Activated CD8-positive, alpha-beta memory T cell treated with anti-CD3 and anti-CD28 coated beads for 48 hours (primary cell): Measurements from ENCODE around the gene DAND5.
A peak's percentile ranks its signal among the peaks of the same experiment; 100 is the strongest.
"Not testable (repeated sequence)": the region's sequence is repeated elsewhere in the genome, so short reads cannot be mapped to it uniquely, and the experiment has no call there.

Experiments
- DNase-seq, 3 experiments: peaks; one replicate each; pipeline ENCODE4 v3.0.0-alpha.2; 2020; ENCODE audit warnings: low read depth in 2 of 3, low spot score in 2 of 3

DAND5 gene

GRCh38 chr19:12945479-12946091, 23.8 kb upstream of the DAND5 start, which contains the start of gene RAD23A:
Gene RAD23A, plus strand, starts transcription at chr19:12945862. Its CDS starts 87 bp downstream, at chr19:12945949.
- peak; percentile 97 to 98 (median 98) for DNase-seq

- DNase-seq, result no peak
Observed at GRCh38 chr19:12946092-12946721, 23.2 kb upstream of the DAND5 start.

GRCh38 chr19:12946731-12947496, 22.5 kb upstream of the DAND5 start:
- no peak for DNase-seq

- DNase-seq, result no peak
Observed at GRCh38 chr19:12947702-12948611, 21.4 kb upstream of the DAND5 start.

GRCh38 chr19:12948612-12949362, 20.6 kb upstream of the DAND5 start:
- DNase-seq, result no peak

GRCh38 chr19:12949363-12950283, 19.8 kb upstream of the DAND5 start:
- DNase-seq, result no peak

GRCh38 chr19:12952050-12952449, 17.3 kb upstream of the DAND5 start:
- DNase-seq, result not testable (repeated sequence)

GRCh38 chr19:12952488-12953137, 16.8 kb upstream of the DAND5 start:
- DNase-seq, result no peak

GRCh38 chr19:12953138-12953798, 16.1 kb upstream of the DAND5 start:
- DNase-seq, result no peak

GRCh38 chr19:12953799-12954611, 15.4 kb upstream of the DAND5 start:
- no peak for DNase-seq

- DNase-seq, result no peak
Observed at GRCh38 chr19:12954612-12954962, 14.8 kb upstream of the DAND5 start.

GRCh38 chr19:12955575-12955974, 13.8 kb upstream of the DAND5 start:
- DNase-seq, result not testable (repeated sequence)

- no peak for DNase-seq
Observed at GRCh38 chr19:12955996-12956395, 13.4 kb upstream of the DAND5 start.

GRCh38 chr19:12956446-12957388, 12.7 kb upstream of the DAND5 start, which contains the start of gene GADD45GIP1:
Gene GADD45GIP1, minus strand, starts transcription at chr19:12957223. Its CDS starts 11 bp downstream, at chr19:12957212.
- DNase-seq, result peak in 2 of 3 experiments; percentile 67 to 69

GRCh38 chr19:12957389-12957952, 11.9 kb upstream of the DAND5 start:
- DNase-seq, result not testable (repeated sequence)

- DNase-seq, result no peak
Observed at GRCh38 chr19:12959481-12959880, 9.9 kb upstream of the DAND5 start.
